OCI-LY3 (cell line): ENCODE data around the gene SLC27A4.

Experiments used
- H2AFZ ChIP-seq: fragments of 200-600, 300-600 bp; shearing (Covaris generic); 2 replicates; pipeline ENCODE4 v1.6.0; 2014; ENCODE audit warnings: antibody characterized with exemption, low read depth, low read length
- H3K27ac ChIP-seq: fragments of 200-600, 300-600 bp; sonication (generic); 2 replicates; pipeline ENCODE4 v1.5.1; 2014; ENCODE audit warnings: mild to moderate bottlenecking, low read length, moderate library complexity, mixed read lengths
- H3K27me3 ChIP-seq: fragments of 200-600, 300-600 bp; sonication (generic); 2 replicates; pipeline ENCODE4 v1.6.1; 2014; ENCODE audit warnings: low read depth, low read length, mixed read lengths
- H3K36me3 ChIP-seq: fragments of 200-600, 300-600 bp; sonication (generic); replicated peaks from 2 replicates; pipeline ENCODE3; 2014; ENCODE audit warnings: low read depth, low read length, mixed read lengths
- H3K4me1 ChIP-seq: fragments of 300-600, 200-600 bp; sonication (generic); 2 replicates; pipeline ENCODE4 v1.6.1; 2014; ENCODE audit warnings: low read length, mixed read lengths
- H3K4me2 ChIP-seq: fragments of 200-600, 300-600 bp; sonication (generic); 2 replicates; pipeline ENCODE4 v1.6.1; 2014; ENCODE audit warnings: low read length, mixed read lengths
- H3K4me3 ChIP-seq: fragments of 300-600, 200-600 bp; sonication (generic); 2 replicates; pipeline ENCODE4 v1.5.1; 2014; ENCODE audit warnings: antibody characterized with exemption, mild to moderate bottlenecking, low read length, moderate library complexity
- H3K79me2 ChIP-seq: fragments of 300-600, 200-600 bp; shearing (Covaris generic); 2 replicates; pipeline ENCODE4 v1.6.1; 2014; ENCODE audit warnings: mild to moderate bottlenecking, low read length, mixed read lengths
- H3K9ac ChIP-seq: fragments of 300-600, 200-600 bp; shearing (Covaris generic); 2 replicates; pipeline ENCODE4 v1.6.0; 2014; ENCODE audit warnings: mild to moderate bottlenecking, low read length, moderate library complexity
- H3K9me3 ChIP-seq: fragments of 200-600, 300-600 bp; shearing (Covaris generic); 2 replicates; pipeline ENCODE4 v1.6.1; 2014; ENCODE audit warnings: low read length, mixed read lengths; ENCODE audit not compliant: insufficient read depth
- H4K20me1 ChIP-seq: fragments of 200-600, 300-600 bp; sonication (generic); 2 replicates; pipeline ENCODE4 v1.6.1; 2016; ENCODE audit warnings: low read length, mixed read lengths; ENCODE audit not compliant: insufficient read depth
- CTCF ChIP-seq: fragments of 200-600, 300-600 bp; sonication (generic); IDR thresholded peaks from 2 replicates; pipeline ENCODE4 v1.5.1; 2014; ENCODE audit warnings: antibody characterized with exemption, low read length, low read depth
- EZH2phosphoT487 ChIP-seq: fragments of 200-600 bp; shearing (Covaris generic); IDR thresholded peaks from 2 replicates; pipeline ENCODE4 v1.6.1; 2018; ENCODE audit warnings: antibody characterized with exemption, mixed run types, low read depth

Gene SLC27A4

GRCh38 chr9:128374221-128374675 lies 33.9 kb downstream of the SLC27A4 start:
- Histone ChIP-seq H3K4me2 (no peak overlapping the region), H4K20me1 (no peaks in the 10 kb centered on the region), H3K27ac (no peak overlapping the region), H3K4me3 (no peak overlapping the region), H3K36me3 (peaks cover 4% of the 10 kb centered on the region), H3K9ac (no peak overlapping the region), H3K27me3 (no peaks in the 10 kb centered on the region), H3K79me2 (peaks cover 49% of the 10 kb centered on the region), H3K4me1 (peaks cover 13% of the 10 kb centered on the region), H2AFZ (no peak overlapping the region), H3K9me3 (no peaks in the 10 kb centered on the region)
- TF ChIP-seq CTCF = no peak
- no peak for TF ChIP-seq EZH2phosphoT487

DNA sequence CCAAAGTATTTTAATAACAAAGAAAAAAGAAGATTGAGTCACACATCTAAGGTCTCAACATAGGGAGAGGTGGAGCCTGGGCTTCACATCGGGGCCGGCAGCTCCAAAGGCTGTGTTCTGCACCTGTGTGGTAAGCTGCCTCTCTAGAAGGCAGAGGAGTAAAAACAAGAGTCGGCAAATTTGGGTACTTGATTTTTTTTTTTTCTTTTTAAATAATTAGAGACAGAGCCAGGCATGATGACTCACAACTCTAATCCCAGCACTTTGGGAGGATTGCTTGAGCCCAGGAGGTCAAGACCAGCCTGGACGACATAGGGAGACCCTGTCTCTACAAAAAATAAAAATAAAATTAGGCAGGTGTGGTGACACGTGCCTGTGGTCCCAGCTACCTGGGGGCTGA lies 35.5 kb downstream of the SLC27A4 start:
- Histone ChIP-seq H4K20me1 (no peaks in the 10 kb centered on the region), H3K9me3 (no peaks in the 10 kb centered on the region), H2AFZ (no peak overlapping the region), H3K9ac (no peak overlapping the region), H3K36me3 (peaks cover 4% of the 10 kb centered on the region), H3K4me2 (no peak overlapping the region), H3K4me1 (peaks cover 8% of the 10 kb centered on the region), H3K79me2 (peaks cover 49% of the 10 kb centered on the region), H3K27me3 (no peaks in the 10 kb centered on the region), H3K4me3 (no peak overlapping the region), H3K27ac (no peak overlapping the region)
- TF ChIP-seq EZH2phosphoT487 = no peak
- TF ChIP-seq CTCF = no peak

- H3K36me3 ChIP-seq = no peaks in the 10 kb centered on the region
- no peak for TF ChIP-seq CTCF
- no peak for TF ChIP-seq EZH2phosphoT487
Measured at GRCh38 chr9:128382261-128382660, 41.9 kb downstream of the SLC27A4 start.

GRCh38 chr9:128383007-128383753 lies 42.9 kb downstream of the SLC27A4 start:
- no peak overlapping the region for H3K9ac ChIP-seq
- no peaks in the 10 kb centered on the region for H3K27me3 ChIP-seq
- no peaks in the 10 kb centered on the region for H3K4me1 ChIP-seq
- peaks cover 5% of the 10 kb centered on the region for H3K36me3 ChIP-seq
- H3K27ac ChIP-seq = no peak overlapping the region
- H2AFZ ChIP-seq = no peak overlapping the region
- TF ChIP-seq CTCF (no peak), EZH2phosphoT487 (no peak)
- H3K79me2 ChIP-seq = no peaks in the 10 kb centered on the region
- H3K9me3 ChIP-seq = no peaks in the 10 kb centered on the region
- no peak overlapping the region for H3K4me2 ChIP-seq
- no peaks in the 10 kb centered on the region for H4K20me1 ChIP-seq
- no peak overlapping the region for H3K4me3 ChIP-seq

More at GRCh38 chr9:128382261-128382660, 41.9 kb downstream of the SLC27A4 start:
- H3K9ac ChIP-seq = no peak overlapping the region
- H3K4me2 ChIP-seq = no peak overlapping the region
- H3K27me3 ChIP-seq = no peaks in the 10 kb centered on the region
- no peaks in the 10 kb centered on the region for H3K79me2 ChIP-seq
- no peak overlapping the region for H2AFZ ChIP-seq
- H3K4me3 ChIP-seq = no peak overlapping the region
- no peak overlapping the region for H3K27ac ChIP-seq
- no peaks in the 10 kb centered on the region for H3K4me1 ChIP-seq
- no peaks in the 10 kb centered on the region for H4K20me1 ChIP-seq
- no peaks in the 10 kb centered on the region for H3K9me3 ChIP-seq
